A673 (cell line): ENCODE data around the gene ITGB6.

Experiments used
- EZH2 ChIP-seq: fragments of 200-600 bp; sonication (generic); IDR thresholded peaks from 2 replicates; pipeline ENCODE4 v1.6.1; 2017; ENCODE audit warnings: borderline replicate concordance, low read depth, mild to moderate bottlenecking, mixed read lengths, antibody characterized with exemption, low read length; ENCODE audit not compliant: poor library complexity, severe bottlenecking
- TF ChIP-seq, protein P1 (sequence below): fragments of 300-800, 200-600 bp; sonication (generic); conservative IDR thresholded peaks from 2 replicates; pipeline ENCODE4 v1.5.1; 2017; ENCODE audit warnings: low read depth, mild to moderate bottlenecking, antibody characterized with exemption, low read length, moderate library complexity, mixed read lengths

DNA sequence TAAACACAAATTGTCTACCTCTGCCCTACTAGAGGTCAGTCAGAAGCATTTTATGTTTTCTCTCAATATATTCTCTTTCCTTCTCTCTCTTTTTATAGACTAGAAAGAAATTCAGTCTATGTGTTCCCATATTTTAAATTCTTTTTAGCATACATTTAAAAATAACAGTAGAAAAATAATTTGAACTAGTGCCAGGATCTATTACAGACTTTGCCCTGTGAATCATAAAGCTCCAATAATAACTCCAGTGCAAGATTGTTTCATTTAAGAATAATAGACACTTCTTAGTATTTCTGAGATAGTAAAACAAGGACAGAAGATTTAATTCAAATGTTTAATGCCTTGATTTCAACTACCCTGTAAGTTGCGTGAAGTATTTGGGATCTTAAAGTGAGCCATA is 60.1 kb downstream of the ITGB6 start:
- TF ChIP-seq, protein P1, sequence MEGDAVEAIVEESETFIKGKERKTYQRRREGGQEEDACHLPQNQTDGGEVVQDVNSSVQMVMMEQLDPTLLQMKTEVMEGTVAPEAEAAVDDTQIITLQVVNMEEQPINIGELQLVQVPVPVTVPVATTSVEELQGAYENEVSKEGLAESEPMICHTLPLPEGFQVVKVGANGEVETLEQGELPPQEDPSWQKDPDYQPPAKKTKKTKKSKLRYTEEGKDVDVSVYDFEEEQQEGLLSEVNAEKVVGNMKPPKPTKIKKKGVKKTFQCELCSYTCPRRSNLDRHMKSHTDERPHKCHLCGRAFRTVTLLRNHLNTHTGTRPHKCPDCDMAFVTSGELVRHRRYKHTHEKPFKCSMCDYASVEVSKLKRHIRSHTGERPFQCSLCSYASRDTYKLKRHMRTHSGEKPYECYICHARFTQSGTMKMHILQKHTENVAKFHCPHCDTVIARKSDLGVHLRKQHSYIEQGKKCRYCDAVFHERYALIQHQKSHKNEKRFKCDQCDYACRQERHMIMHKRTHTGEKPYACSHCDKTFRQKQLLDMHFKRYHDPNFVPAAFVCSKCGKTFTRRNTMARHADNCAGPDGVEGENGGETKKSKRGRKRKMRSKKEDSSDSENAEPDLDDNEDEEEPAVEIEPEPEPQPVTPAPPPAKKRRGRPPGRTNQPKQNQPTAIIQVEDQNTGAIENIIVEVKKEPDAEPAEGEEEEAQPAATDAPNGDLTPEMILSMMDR = no peak
- no peak for TF ChIP-seq EZH2
